GM06990 (cell line): Measurements from ENCODE around the gene MUCL3.

Experiments used
- DNase-seq: peaks from one replicate; pipeline ENCODE4 v3.0.0-alpha.2; 2011; ENCODE audit not compliant: insufficient read length; ENCODE audit errors: extremely low read depth
- H3K27me3 ChIP-seq: replicated peaks from 2 replicates; pipeline ENCODE4 v1.6.0; 2011; ENCODE audit warnings: low read length; ENCODE audit not compliant: control insufficient read depth, insufficient read depth
- H3K36me3 ChIP-seq: 2 replicates; pipeline ENCODE4 v1.5.1; 2011; ENCODE audit warnings: low read length; ENCODE audit not compliant: control insufficient read depth, insufficient read depth
- H3K4me3 ChIP-seq: replicated peaks from 2 replicates; pipeline ENCODE4 v1.5.1; 2011; ENCODE audit warnings: low read depth, mild to moderate bottlenecking, control low read depth, low read length
- CTCF ChIP-seq: IDR thresholded peaks from 2 replicates; pipeline ENCODE4 v1.5.1; 2011; ENCODE audit warnings: low read length, control low read depth, mild to moderate bottlenecking, inconsistent platforms; ENCODE audit not compliant: insufficient read depth, poor library complexity, severe bottlenecking

MUCL3 gene

GRCh38 chr6:30914076-30914853 is 26.5 kb upstream of the MUCL3 start, which contains the start of gene VARS2:
VARS2 (plus strand) TSS chr6:30914238; CDS start chr6:30914837, 599 bp downstream.
- TF ChIP-seq CTCF, result peak; percentile 51

DNA sequence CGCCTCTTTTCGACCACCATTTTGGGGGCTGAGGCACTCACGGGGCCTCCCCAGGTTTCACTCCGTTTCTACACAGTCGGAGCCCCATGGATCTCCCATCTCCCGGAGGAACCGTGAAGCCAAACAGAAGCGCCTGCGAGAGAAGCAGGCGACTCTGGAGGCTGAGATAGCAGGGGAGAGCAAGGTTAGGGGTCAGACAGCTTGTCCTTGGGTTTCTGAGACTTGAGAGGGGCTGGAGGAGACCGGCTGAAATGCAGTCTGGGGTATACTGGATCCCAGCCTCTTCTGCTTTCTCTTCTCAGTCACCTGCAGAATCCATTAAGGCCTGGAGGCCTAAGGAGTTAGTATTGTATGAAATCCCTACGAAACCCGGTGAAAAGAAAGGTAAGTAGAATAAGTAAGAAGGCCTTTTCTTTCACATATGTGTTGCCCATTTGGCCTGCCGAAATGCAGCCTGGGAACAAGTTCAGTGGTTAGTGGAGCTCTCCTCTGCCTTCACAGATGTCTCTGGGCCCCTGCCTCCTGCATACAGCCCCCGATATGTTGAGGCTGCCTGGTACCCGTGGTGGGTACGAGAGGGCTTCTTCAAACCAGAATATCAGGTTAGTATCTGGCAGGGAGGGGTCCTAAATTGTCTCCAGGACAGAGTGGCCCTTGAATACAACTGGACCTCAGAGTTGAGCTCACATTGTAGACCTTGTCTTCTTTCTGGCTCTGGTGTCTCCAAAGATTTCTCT is 25.8 kb upstream of the MUCL3 start:
- no peak for DNase-seq
- Histone ChIP-seq H3K36me3 (peaks cover 31% of the 10 kb centered on the region), H3K4me3 (peak overlapping the region; percentile 65), H3K27me3 (no peaks in the 10 kb centered on the region)
- no peak for TF ChIP-seq CTCF

More at GRCh38 chr6:30914076-30914853, 26.5 kb upstream of the MUCL3 start, which contains the start of gene VARS2:
- peaks cover 25% of the 10 kb centered on the region for H3K36me3 ChIP-seq
- peak within 1 kb of the TSS; percentile 65 for H3K4me3 ChIP-seq
- no peaks in the 10 kb centered on the region for H3K27me3 ChIP-seq
- peak; percentile 95 for DNase-seq

- DNase-seq, result no peak
- Histone ChIP-seq H3K4me3 (peak overlapping the region; percentile 65; the same call in 1 of the 2 replicates), H3K36me3 (peaks cover 32% of the 10 kb centered on the region), H3K27me3 (no peaks in the 10 kb centered on the region)
- TF ChIP-seq CTCF, result peak; percentile 69
Observed at GRCh38 chr6:30915591-30915946, 25.2 kb upstream of the MUCL3 start.

DNA sequence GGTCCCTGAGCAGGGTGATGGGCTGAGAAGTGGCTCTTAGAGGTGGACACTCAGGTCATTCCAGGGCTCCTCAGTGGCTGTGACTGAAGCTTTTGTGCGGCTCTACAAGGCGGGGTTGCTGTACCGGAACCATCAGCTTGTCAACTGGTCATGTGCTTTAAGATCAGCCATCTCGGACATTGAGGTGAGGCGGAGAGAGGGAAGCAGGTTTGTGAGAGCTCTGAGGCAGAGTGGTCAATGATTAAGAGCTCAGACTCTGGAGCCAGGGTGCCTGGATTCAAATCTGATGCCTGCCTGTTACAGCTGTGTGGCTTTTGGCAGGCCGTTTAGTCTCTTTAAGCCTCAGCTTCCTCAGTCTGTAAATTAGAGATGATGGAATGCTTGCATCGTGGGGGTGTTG is 23.7 kb upstream of the MUCL3 start:
- H3K36me3 ChIP-seq, result peaks cover 29% of the 10 kb centered on the region
- H3K4me3 ChIP-seq, result no peak overlapping the region
- TF ChIP-seq CTCF, result no peak
- no peaks in the 10 kb centered on the region for H3K27me3 ChIP-seq
- DNase-seq, result no peak

- no peak for TF ChIP-seq CTCF
Observed at GRCh38 chr6:30917487-30917886, 23.3 kb upstream of the MUCL3 start.

More at GRCh38 chr6:30917487-30917886, 23.3 kb upstream of the MUCL3 start:
- DNase-seq, result no peak
- Histone ChIP-seq H3K4me3 (no peak overlapping the region), H3K36me3 (peaks cover 32% of the 10 kb centered on the region), H3K27me3 (no peaks in the 10 kb centered on the region)
